ENCODE measurements around the gene RPL29.

RPL29 gene

DNA sequence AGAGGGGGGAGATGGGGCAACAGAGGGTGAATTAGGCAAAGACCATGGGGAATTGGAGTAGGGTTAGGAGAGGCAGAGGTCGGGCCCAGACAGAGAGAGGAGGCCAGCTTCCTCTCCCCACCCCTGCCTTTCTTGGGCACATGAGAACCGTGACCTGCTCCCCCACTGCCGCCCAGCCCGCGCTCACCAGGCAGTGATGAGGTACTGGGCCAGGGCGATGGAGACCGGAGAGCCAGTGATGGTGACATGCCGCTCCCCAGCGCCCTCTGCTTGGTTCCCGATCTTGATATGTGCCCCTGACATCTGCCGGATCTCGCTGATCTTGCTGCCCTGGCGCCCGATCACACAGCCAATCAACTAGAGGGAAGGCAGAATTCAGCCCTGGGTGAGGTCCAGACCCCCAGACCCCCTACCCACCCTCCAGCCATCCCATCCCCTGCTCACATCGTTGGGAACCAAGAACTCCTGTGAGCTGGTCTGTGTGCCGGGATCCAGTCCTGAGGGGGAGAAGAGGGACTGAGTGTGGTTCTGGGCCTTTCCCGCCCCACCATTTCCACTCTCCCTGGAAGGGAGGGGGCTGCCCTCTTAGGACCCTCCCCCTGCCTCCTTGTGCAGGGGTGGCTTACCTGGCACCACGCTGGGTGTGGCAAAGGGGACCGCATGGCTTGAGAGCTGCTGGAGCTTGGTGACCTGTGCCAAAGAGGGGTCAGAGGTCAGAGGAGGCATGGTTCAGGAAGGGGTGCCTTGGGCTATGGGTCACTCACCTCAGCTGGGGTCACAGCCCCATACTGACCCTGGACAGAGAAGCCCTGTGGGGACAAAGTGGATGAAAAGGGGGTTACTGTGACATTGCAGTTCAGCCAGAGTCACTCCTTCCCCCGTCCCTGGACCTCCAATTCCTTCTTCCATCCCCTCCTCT lies 36.8 kb downstream of the RPL29 start:
- intact Hi-C loops (cut with DNase I) = no loop called here

DNA sequence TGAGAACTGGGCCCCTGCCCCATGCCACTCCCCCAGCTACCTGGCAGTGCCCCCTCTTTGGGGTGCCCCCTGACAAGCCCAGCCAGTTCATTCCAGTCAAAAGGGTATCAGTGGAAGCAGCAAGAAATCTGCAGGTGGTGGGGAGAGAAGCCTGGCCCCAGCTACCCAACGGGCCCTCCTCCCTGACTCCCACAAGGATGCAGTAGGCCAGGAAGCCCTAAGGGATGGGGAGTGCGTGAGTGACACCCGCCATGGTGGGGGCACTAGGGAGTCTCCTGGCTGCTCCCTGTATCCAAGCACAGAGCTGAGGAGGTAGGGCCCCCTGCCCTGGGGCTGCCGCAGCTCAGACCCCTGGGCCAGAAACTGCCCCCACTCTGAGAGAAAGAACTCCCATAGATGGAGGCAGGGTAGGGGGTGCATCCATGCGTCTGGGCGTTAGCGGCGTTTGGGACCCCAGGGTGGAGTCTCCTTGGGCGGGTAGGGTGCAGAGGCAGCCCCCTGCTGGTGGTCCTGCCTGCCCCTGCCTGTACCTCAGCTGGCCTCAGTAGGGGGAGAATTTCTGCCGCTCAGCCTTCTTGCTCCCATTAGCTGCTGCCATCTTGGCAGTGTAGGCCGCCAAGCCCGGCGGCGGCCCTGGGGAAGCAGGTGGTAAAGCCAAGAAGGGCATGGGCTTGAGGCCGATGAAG lies 38.0 kb downstream of the RPL29 start:
- intact Hi-C loops (cut with DNase I) = no loop called here
- DNase-seq = no peak

More for the DNA sequence above, 36.8 kb downstream of the RPL29 start:
- DNase-seq = peak in 1 of 42 donors; percentile 28

DNA sequence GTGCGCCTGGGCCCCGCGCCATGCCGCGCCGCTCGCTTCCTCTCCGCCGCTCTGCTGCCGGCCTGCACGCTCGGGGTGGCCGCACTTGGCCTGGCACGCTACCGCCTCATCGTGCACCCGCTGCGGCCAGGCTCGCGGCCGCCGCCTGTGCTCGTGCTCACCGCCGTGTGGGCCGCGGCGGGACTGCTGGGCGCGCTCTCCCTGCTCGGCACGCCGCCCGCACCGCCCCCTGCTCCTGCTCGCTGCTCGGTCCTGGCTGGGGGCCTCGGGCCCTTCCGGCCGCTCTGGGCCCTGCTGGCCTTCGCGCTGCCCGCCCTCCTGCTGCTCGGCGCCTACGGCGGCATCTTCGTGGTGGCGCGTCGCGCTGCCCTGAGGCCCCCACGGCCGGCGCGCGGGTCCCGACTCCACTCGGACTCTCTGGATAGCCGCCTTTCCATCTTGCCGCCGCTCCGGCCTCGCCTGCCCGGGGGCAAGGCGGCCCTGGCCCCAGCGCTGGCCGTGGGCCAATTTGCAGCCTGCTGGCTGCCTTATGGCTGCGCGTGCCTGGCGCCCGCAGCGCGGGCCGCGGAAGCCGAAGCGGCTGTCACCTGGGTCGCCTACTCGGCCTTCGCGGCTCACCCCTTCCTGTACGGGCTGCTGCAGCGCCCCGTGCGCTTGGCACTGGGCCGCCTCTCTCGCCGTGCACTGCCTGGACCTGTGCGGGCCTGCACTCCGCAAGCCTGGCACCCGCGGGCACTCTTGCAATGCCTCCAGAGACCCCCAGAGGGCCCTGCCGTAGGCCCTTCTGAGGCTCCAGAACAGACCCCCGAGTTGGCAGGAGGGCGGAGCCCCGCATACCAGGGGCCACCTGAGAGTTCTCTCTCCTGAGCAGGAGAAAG lies 39.6 kb downstream of the RPL29 start:
- intact Hi-C loops (cut with DNase I) = no loop called here
- DNase-seq = peak in 39 of 42 donors; percentile 41 to 87 (median 65)

DNA sequence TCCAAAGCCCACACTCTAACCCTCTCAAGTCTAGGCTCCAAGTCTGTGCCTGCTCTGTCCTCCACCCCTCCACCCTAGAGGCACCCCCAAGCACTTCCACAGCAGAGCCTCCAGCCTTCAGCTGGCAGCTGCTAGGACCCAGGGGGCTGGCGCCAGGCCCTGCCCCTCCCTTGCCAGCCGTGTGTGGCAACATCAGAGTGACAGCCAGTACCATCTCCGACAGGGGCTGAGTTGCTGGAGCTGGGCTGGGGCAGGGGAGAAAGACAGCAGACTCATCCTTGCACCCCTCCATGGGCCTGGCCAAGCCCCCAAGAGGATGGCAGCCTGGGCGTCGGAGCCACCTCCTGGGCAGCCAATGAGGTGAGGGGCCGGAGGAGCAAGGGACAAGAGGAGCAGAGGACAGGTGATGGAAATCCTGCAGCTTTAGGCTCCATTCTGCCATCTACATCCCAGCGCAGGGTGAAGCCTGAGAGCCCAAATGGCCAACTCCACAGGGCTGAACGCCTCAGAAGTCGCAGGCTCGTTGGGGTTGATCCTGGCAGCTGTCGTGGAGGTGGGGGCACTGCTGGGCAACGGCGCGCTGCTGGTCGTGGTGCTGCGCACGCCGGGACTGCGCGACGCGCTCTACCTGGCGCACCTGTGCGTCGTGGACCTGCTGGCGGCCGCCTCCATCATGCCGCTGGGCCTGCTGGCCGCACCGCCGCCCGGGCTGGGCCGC lies 40.4 kb downstream of the RPL29 start, which contains the start of gene GPR62:
TSS of gene GPR62 (plus strand) at position 207 of the 718 bp plus-strand sequence. CDS start at position 479, 272 bp downstream.
- DNase-seq = peak; percentile 72 to 94 (median 88)
- intact Hi-C loops (cut with DNase I) = no loop called here

DNA sequence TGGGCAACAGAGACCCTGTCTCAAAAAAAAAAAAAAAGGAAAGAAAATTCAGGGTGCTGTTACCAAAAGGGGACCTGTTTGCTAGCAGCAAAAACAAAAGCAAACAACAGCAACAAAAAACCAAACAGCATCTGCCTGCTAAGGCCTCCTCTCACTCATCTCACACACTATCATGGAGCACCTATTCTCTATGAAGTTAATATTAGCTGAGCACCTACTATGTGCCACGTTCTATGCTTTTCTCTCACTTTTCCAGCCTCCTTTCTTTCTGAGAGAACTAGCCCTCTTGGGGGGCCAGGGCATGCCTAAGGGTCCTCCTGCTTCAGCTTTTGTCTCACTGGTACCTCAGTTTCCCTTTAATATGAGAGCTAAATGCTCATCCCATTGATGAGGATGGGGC lies 41.0 kb downstream of the RPL29 start:
- intact Hi-C loops (cut with DNase I) = no loop called here
- no peak for DNase-seq

DNA sequence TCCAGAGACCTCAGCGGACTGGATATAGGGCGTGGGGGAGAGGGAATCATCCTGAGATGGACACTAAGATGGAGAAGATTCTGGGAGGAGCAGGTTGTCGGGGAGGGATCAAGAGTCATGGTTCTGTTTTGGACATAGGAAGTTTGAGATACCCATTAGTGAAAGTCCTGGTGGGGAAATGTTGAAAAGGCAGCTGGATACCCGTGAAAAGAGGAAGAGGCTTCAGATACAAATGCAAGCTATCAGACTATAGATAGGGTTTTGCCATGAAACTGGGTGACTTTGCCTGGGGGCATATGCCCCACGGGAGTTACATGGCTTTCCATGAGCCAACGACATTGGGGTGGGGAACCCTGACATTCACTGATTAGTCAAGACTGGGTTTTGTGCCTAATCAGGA lies 41.6 kb downstream of the RPL29 start:
- intact Hi-C loops (cut with DNase I) = no loop called here
- DNase-seq = no peak

DNA sequence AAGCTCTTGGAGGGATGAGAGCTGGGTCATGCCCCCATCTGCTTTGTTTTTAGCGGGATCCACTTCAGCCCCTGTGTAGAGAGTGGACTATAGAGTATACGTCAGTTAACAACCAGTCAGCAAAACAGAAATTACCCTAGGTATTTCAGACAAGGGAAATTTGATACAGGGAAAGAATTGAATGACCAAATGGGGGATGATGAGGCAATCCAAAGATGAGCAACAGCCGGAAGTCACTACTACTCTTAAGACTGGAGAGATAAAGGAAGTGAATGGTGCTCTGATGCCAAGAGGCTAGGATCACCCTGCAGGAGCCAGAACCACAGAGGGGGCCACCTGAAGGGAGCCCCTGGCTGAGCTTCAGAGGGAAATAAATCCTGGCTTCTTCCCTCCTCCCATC lies 42.2 kb downstream of the RPL29 start:
- intact Hi-C loops (cut with DNase I) = no loop called here
- no peak for DNase-seq

DNA sequence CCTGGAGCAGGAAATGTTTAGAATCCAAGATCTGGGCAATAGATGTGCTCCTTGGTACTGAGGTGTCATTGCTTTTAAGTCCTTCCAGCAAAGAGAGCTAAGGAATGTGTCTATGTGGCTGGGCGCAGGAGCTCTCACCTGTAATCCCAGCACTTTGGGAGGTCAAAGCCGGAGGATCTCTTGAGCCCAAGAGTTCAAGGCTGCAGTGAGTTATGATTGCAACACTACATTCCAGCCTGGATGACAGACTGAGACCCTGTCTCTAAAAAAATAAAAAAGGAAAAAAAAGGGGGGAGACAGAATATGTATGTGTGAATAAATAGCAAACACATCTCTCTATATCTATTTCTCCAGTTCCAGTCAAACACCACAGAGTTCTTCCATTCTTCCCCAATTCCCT lies 44.8 kb downstream of the RPL29 start:
- DNase-seq = no peak
- intact Hi-C loops (cut with DNase I) = no loop called here

DNA sequence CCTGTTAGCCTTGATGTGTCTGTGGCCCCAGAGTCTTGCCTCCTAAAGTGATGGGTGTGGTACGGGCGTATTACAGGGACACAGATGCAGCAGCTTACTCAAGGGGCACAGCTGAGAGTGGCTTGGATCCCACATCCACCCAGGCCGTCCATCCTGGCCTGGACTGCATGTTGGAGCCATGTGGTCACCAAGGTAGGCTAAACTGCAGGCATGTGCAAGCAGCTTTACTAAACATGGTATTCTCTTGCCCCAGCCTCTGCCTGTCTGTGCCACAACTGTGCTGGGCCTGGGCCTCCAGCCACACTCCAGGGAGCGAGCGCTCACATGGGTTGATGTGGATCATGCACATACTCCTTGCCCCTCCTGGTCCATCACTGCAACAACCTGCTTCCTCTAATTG lies 46.6 kb downstream of the RPL29 start:
- intact Hi-C loops (cut with DNase I) = no loop called here
- DNase-seq = no peak

DNA sequence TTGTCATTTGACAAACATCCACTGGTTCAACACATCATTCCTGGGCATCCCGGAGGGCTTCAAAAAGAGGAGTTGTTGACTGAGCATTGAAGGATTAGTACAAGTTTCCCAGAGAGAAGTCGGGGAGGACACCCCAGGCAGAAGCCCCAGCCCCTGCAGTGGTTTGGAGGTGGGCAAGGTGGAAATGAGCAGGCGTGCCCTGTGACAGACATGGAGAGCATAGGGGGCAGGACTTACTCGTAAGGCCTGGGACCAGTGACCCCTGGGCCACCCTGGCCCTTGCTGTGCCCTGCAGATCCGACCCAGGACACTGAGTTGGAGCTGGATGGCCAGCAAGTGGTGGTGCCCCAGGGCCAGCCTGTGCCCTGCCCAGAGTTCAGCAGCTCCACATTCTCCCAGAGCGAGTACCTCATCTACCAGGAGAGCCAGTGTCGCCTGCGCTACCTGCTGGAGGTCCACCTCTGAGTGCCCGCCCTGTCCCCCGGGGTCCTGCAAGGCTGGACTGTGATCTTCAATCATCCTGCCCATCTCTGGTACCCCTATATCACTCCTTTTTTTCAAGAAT lies 47.6 kb downstream of the RPL29 start:
- DNase-seq = no peak
- intact Hi-C loops (cut with DNase I) = no loop called here

DNA sequence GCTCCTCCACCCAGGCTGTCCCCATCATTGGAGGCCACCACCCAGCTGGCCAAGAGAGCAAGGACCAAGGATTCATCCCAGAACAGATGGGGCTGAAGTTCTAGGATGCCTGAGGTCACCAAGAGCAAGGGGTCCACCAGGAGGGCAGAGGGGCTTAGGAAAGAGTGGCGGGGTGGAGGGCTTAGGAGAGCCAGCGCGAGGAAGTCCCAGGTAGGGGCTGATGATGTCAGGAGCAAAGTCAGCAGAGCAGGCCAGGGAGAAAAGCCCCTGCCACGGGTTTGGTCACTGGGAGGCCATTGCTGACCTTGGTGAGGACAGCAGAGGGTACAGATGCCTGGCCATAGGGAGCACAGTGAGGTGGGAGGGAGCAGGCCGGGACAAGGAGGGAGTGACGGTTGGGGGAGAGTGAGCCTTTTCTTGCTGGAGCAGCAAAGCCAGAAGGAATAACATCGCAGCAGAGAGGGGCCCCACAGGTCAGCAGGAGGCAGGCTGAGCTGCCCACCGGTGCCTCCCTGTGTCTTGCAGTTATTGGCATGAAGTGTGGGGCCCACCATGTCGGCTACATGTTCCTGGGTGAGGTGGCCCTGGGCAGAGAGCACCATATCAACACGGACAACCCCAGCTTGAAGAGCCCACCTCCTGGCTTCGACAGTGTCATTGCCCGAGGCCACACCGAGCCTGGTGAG lies 48.3 kb downstream of the RPL29 start:
- intact Hi-C loops (cut with DNase I) = no loop called here
- DNase-seq = no peak

DNA sequence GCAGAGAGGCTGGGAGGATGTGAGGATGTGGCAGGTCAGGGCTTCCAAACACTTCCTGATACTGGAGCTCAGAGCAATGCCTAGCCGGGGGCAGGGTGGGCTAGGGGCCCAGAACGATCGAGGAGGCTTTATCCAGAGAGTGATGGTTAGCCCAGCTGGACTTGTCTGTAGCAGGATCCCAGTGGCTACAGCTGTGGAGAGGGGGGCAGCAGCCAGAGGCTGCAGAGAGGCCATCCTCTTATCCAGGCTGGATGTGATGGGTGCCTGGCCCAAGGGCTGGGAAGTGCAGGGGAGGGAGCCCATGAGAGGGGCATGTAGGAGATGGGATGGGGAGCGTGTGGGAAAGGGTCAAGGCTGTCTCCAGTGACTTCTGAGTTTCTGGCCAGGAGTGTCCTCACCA lies 48.9 kb downstream of the RPL29 start:
- intact Hi-C loops (cut with DNase I) = no loop called here
- peak in 2 of 42 donors; percentile 3 to 6 for DNase-seq

DNA sequence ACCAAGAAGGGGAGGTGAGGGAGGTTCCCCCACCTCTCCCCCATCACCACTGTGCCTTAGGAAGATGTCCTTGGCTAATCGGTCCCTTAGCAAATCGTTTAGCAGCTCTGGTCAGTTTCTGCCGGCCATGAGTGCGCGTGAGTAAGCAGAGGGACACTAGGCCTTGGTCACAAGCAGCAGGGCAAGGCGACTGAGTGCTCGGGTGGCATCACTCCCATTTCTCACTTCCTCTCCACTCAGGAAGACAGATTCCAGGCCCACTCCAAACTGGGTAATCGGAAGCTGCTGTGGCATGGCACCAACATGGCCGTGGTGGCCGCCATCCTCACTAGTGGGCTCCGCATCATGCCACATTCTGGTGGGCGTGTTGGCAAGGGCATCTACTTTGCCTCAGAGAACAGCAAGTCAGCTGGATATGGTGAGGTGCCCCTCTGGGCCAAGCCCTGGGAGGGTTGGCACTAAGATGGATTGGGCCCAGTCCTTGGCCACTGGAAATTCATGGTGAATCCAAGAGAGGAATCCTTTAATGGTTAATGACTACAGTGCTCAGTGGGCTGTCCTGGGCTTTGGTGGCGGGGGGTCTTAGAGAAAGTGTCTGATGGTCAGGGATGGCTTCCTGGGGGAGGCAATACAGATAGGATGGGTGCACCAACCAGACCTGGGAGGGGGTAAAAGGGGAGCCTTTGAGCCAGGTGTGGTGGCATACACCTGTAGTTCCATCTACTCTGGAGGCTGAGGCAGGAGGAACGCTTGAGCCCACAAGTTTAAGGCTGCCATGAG lies 49.6 kb downstream of the RPL29 start:
- peak in 2 of 42 donors; percentile 5 to 8 for DNase-seq
- intact Hi-C loops (cut with DNase I) = no loop called here

DNA sequence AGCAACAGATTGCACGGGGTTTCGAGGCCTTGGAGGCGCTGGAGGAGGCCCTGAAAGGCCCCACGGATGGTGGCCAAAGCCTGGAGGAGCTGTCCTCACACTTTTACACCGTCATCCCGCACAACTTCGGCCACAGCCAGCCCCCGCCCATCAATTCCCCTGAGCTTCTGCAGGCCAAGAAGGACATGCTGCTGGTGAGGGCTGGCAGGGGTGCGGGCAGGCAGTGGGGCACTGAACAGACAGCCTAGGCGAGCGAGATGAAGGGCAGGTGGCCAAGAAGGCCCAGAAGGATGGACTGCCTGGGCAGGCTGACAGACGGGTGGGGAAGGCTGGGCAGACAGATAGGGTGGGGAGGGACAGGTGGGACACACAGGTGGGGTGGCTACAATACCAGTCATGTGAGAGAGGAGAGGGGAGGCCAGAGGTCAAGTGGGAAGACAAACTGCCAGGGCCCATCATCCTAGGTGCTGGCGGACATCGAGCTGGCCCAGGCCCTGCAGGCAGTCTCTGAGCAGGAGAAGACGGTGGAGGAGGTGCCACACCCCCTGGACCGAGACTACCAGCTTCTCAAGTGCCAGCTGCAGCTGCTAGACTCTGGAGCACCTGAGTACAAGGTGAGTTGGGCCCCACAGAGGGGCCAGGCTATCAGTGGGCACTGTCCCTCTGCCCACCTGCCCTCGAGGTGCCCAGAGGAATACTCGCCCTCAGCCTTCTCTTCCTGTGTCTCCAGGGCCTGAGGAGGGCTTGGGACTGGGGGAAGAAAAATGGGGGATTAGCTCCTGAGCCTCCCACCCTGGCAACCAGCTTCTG lies 50.5 kb downstream of the RPL29 start:
- peak in 2 of 42 donors; percentile 3 to 10 for DNase-seq
- intact Hi-C loops (cut with DNase I) = no loop called here

DNA sequence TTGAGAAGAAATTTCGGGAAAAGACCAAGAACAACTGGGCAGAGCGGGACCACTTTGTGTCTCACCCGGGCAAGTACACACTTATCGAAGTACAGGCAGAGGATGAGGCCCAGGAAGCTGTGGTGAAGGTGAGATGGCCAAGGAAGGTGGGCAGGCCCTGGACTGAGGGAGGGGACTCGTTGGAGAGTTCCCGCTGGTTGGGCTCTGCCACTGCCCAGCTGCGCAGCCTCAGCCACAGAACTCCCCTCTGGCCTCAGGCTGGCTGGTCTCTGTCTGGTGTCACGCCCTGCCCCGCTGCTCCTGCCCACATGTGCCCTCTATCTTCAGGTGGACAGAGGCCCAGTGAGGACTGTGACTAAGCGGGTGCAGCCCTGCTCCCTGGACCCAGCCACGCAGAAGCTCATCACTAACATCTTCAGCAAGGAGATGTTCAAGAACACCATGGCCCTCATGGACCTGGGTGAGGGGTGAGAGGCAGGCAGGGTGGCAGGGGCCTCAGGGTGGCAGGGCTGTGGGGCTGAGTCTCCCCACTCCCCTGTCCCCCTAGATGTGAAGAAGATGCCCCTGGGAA lies 51.2 kb downstream of the RPL29 start:
- intact Hi-C loops (cut with DNase I) = loop anchor here (5.0 kb wide), 2 partner anchors 53 to 208 kb away; partner anchors contain the start of genes POC1A and RPL29
- DNase-seq = peak in 2 of 42 donors; percentile 2 to 5

Measured in head of caudate nucleus (tissue), 42 donors.